Gastrocnemius medialis (tissue), 4 donors: Measurements from ENCODE around the gene RASGEF1B.

Source experiments
- POLR2A ChIP-seq, 2 donors: fragments of 450-650 bp; IDR thresholded peaks; one replicate each; pipeline ENCODE4 v1.6.1; 2017; ENCODE audit warnings: antibody characterized with exemption in 2 of 2, mild to moderate bottlenecking in 2 of 2, moderate library complexity in 2 of 2
- TF ChIP-seq, protein P1 (sequence below), 5 experiments: fragments of 450-650 bp in 3 of 5; fragments of 200-600 bp in 2 of 5; sonication (generic) in 2 of 5; IDR thresholded peaks in 4 of 5; conservative IDR thresholded peaks in 1 of 5; 1 replicate in 4 of 5; 2 replicates in 1 of 5; pipeline ENCODE4 v1.5.1; 2016 to 2019; ENCODE audit warnings: antibody characterized with exemption in 5 of 5, mild to moderate bottlenecking in 3 of 5, moderate library complexity in 3 of 5

DNA sequence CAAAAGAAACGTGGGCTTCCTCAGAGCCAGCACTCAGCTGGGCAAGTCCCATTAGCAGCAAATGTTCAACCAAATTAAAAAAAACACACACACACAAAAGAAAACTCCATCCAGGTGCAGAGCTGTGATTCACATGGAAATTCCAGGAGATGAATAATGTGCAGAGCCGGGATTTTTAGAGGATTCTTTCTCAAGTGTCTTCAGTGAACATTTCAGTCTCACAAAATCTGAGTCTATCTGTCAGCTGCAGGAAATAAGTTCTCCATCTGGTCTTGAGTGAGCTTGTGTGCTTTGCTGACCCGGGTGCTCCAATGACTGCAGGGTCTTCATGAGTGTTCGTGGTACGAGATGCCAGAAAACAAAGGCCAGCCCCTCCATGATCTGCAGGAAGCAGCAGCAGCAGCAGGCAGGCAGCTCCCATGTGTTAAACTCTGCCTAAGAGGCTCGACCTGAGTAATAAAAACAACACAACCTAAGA is 44.3 kb downstream of the RASGEF1B start:
- TF ChIP-seq, protein P1, sequence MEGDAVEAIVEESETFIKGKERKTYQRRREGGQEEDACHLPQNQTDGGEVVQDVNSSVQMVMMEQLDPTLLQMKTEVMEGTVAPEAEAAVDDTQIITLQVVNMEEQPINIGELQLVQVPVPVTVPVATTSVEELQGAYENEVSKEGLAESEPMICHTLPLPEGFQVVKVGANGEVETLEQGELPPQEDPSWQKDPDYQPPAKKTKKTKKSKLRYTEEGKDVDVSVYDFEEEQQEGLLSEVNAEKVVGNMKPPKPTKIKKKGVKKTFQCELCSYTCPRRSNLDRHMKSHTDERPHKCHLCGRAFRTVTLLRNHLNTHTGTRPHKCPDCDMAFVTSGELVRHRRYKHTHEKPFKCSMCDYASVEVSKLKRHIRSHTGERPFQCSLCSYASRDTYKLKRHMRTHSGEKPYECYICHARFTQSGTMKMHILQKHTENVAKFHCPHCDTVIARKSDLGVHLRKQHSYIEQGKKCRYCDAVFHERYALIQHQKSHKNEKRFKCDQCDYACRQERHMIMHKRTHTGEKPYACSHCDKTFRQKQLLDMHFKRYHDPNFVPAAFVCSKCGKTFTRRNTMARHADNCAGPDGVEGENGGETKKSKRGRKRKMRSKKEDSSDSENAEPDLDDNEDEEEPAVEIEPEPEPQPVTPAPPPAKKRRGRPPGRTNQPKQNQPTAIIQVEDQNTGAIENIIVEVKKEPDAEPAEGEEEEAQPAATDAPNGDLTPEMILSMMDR (IDR thresholded peaks at IDR 0.05 in 4 of 5, conservative IDR thresholded peaks at IDR 0.05 in 1 of 5): no peak
- no peak for TF ChIP-seq POLR2A (IDR thresholded peaks at IDR 0.05)
